Hepatic stellate cell (primary cell): Measurements from ENCODE around the gene DCTN1.

ENCODE experiments used
- DNase-seq: peaks from one replicate; pipeline ENCODE4 v3.0.0; 2011; ENCODE audit warnings: low spot score

DCTN1 gene

DNA sequence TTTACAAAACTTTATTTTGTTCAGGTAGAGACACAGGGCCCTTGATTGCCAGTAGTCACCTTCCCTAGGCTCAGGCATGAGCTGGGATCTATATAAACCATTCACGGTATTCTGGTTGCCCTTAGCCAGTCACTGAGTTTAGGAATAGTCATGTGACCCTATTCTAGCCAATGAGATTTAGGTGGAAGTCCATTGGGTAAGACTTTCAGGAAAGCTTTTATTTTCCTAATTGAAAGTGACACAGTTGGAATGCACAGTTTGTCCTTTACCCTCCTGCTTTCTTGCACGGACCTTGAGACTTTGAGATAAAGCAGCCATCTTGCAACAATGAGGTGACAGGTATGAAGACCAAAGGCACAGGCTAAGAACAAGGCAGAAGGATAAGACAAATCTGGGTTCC is 58.4 kb downstream of the DCTN1 start:
- no peak for DNase-seq

DNA sequence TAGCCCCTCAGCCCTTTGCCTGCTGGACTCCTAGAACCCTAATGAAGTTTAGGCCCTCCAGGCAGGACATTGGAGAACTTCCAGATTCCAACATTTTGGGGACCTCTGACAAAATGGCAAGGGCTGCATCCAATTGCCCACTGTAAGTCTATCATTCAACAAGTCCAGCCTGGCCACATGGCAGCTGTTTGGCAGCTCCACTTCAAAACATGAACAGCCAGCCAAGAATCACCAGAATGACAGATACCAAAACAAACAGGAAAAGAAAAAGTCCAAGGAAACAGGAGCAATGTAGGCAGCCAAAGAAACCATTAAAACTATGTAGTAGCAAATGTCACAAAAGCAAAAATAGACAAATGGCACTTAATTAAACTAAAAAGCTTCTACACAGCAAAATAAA is 62.4 kb downstream of the DCTN1 start:
- DNase-seq, result no peak

DNA sequence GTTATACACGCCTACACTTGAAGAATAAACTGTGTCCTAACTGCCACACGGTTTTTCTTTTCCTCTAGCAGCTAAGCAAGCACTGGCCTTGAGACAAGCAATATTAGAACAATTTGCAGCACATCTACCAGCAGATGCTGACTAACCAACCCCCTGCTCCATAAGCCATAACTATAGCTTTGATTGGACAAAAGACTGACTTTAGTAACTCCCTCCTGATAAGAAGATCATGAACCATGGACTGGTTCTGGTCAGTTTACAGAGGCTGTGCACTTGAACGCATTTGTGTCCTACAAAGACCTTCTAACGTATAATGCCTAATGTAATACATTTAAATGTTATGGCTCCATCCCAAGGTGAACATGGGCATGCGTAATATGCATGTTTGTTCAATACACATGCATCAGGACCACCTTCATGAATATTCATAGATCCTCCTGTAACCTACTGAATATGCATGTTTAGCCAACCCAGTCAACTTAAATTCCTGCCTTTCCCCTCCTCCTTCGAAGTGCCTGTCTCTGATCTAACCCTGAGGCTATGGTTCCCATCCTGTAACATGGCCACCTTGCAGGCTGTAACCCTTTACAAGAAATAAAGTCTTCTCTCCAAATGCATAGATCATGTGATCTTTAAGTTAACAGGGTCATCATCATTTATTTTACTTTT is 63.4 kb downstream of the DCTN1 start:
- no peak for DNase-seq

DNA sequence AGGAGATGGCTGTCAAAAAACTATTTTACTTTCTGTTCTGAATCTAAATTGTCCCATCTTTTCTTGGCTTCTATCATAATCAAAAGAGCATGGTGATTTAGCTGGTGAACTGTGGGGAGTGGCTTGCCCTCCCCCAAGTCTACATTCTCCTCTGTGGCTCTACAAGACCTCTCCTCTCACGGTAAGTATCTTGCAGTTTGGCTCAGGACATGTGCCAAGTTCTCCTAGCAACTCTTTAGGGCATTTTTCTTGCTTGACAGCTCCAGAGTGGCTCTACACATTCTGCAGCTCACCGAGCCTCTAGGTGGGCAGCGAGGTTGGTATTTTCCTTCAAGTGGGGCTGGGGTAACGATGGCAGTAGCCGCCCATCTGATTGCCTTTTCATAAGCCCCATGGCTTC is 66.0 kb downstream of the DCTN1 start:
- no peak for DNase-seq

DNA sequence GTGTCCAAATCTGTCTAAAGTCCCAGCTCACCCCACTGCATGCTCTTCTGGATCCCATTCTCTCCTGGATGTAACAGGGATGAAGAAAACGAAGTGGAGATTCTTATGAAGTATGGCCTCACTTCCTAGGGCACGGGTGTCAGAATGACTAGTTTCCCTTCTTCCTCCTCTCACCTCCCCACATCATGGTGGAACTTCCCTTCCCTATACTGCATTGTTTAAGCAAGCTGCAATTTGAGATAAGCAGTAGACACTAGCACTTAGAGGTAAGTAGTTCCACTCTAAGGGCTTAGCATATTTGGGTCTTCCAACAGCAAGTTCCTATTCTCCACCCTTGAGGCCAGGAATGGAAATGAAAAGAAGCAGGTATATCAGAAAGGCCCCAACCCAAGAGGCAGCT is 66.6 kb downstream of the DCTN1 start:
- no peak for DNase-seq

DNA sequence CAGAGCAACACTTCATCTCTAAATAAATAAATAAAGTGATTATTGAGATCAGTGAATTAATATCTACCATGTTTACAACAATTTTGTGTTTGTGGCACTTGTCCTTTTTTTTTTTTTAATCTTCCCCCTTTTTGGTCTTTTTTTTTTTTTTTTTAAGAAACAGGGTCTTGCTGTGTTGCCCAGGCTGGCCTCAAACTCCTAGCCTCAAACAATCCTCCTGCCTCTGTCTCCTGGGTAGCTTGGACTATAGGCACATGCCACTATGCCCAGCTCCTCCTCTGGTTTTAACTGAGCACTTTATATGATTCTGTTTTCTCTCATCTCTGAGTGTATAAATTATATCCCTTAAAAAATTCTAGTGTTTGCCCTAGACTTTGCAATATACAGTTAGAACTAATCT is 67.2 kb downstream of the DCTN1 start:
- no peak for DNase-seq
